Smooth muscle cell (in vitro differentiated cells): Measurements from ENCODE around the gene NAGS. TPM values are rescaled to one million over a fixed set of nuclear protein-coding genes. Genes with fewer than 3 reads are reported as not detected.

Experiments
- DNase-seq: peaks from one replicate; lab custom pipeline; 2025; ENCODE audit not compliant: unreplicated experiment; lab: John Stamatoyannopoulos, UW
- H2AFZ ChIP-seq: fragments of 200-600 bp; sonication (generic); 2 replicates; pipeline ENCODE4 v1.6.0; 2016; ENCODE audit warnings: antibody characterized with exemption, low read depth, mild to moderate bottlenecking
- H3F3A ChIP-seq: fragments of 200-600 bp; sonication (generic); 2 replicates; pipeline ENCODE4 v1.6.0; 2017; ENCODE audit warnings: antibody characterized with exemption, low read depth
- H3K27ac ChIP-seq: fragments of 200-600 bp; sonication (generic); 2 replicates; pipeline ENCODE4 v1.5.1; 2016; ENCODE audit warnings: low read depth, mild to moderate bottlenecking
- H3K27me3 ChIP-seq: fragments of 200-600 bp; sonication (generic); 2 replicates; pipeline ENCODE4 v1.6.1; 2016; ENCODE audit warnings: low read depth, mild to moderate bottlenecking
- H3K36me3 ChIP-seq: fragments of 200-600 bp; sonication (generic); 2 replicates; pipeline ENCODE4 v1.5.1; 2016; ENCODE audit warnings: low read depth
- H3K4me1 ChIP-seq: fragments of 200-600 bp; sonication (generic); 2 replicates; pipeline ENCODE4 v1.5.1; 2016; ENCODE audit warnings: low read depth
- H3K4me2 ChIP-seq: fragments of 200-600 bp; sonication (generic); 2 replicates; pipeline ENCODE4 v1.6.0; 2016; ENCODE audit warnings: mild to moderate bottlenecking
- H3K4me3 ChIP-seq: fragments of 200-600 bp; sonication (generic); 2 replicates; pipeline ENCODE4 v1.5.1; 2016; ENCODE audit warnings: mild to moderate bottlenecking
- H3K79me2 ChIP-seq: fragments of 200-600 bp; sonication (generic); 2 replicates; pipeline ENCODE4 v1.6.0; 2016; ENCODE audit warnings: low read depth, mild to moderate bottlenecking
- H3K9ac ChIP-seq: fragments of 200-600 bp; sonication (generic); 2 replicates; pipeline ENCODE4 v1.6.0; 2016; ENCODE audit warnings: low read depth
- H3K9me3 ChIP-seq: fragments of 200-600 bp; sonication (generic); replicated peaks from 2 replicates; pipeline ENCODE4 v1.5.1; 2016; ENCODE audit warnings: low read depth
- H4K20me1 ChIP-seq: fragments of 200-600 bp; sonication (generic); 2 replicates; pipeline ENCODE4 v1.6.0; 2016; ENCODE audit warnings: low read depth
- CTCF ChIP-seq: fragments of 200-600 bp; sonication (generic); IDR thresholded peaks from 2 replicates; pipeline ENCODE4 v1.5.1; 2017; ENCODE audit warnings: borderline replicate concordance, mild to moderate bottlenecking, antibody characterized with exemption; ENCODE audit not compliant: insufficient read depth, poor library complexity, severe bottlenecking
- WGBS: methylation state at CpG from one replicate; pipeline ENCODE4 v1.1.7; 2016; ENCODE audit warnings: low lambda C conversion rate; 5-methylcytosine and 5-hydroxymethylcytosine counted together
- polyA plus RNA-seq: library from polyadenylated mRNA; unstranded; fragments of >200 nt; fragmentation: Nextera tagmentation; extraction: Ambion mirVana; gene quantifications from 2 replicates; pipeline ENCODE4 v1.2.1, GENCODE V29; 2016
- total RNA-seq: library from RNA; depleted of rRNA; stranded (reverse); fragments of >200 nt; gene quantifications from 2 replicates; pipeline ENCODE4 v1.2.3, GENCODE V29; 2014

NAGS gene
- total and polyA plus RNA-seq, 2 experiments from 2014 or later: 1.3 to 1.5 TPM

- Histone ChIP-seq H3K4me3 (no peak overlapping the region), H3K27me3 (no peaks in the 10 kb centered on the region), H3K27ac (no peak overlapping the region), H3K79me2 (peaks cover 56% of the 10 kb centered on the region), H4K20me1 (peaks cover 63% of the 10 kb centered on the region), H3K4me1 (no peaks in the 10 kb centered on the region), H3K36me3 (peaks cover 7% of the 10 kb centered on the region), H3K9ac (no peak overlapping the region), H3K4me2 (no peak overlapping the region), H2AFZ (no peak overlapping the region), H3K9me3 (no peaks in the 10 kb centered on the region), H3F3A (peaks cover 6% of the 10 kb centered on the region)
- no peak for TF ChIP-seq CTCF
- DNase-seq: no peak
- 95% methylated on average over 3 of the region's 3 CpGs for WGBS
These were observed 34.2 kb downstream of the NAGS start for GRCh38 chr17:44038604-44039011.

- TF ChIP-seq CTCF: no peak
- Histone ChIP-seq H2AFZ (no peak overlapping the region), H3K4me3 (no peak overlapping the region), H3K27ac (peak overlapping the region; percentile 41), H3K9me3 (no peaks in the 10 kb centered on the region), H3K36me3 (peaks cover 7% of the 10 kb centered on the region), H3K9ac (no peak overlapping the region), H3K4me1 (no peaks in the 10 kb centered on the region), H3F3A (peaks cover 8% of the 10 kb centered on the region), H3K4me2 (no peak overlapping the region), H4K20me1 (peaks cover 77% of the 10 kb centered on the region), H3K27me3 (no peaks in the 10 kb centered on the region), H3K79me2 (peaks cover 68% of the 10 kb centered on the region)
- no peak for DNase-seq
- 84% methylated on average over 6 of the region's 6 CpGs for WGBS
These were observed 35.6 kb downstream of the NAGS start for GRCh38 chr17:44039829-44040635.

- no peak overlapping the region for H3K4me3 ChIP-seq
These were observed 38.9 kb downstream of the NAGS start for GRCh38 chr17:44043272-44043696.

More at GRCh38 chr17:44043272-44043696, 38.9 kb downstream of the NAGS start:
- H3K9me3 ChIP-seq: no peaks in the 10 kb centered on the region
- peaks cover 18% of the 10 kb centered on the region for H3F3A ChIP-seq
- H3K79me2 ChIP-seq: peaks cover 88% of the 10 kb centered on the region
- no peak for DNase-seq
- peak overlapping the region; percentile 65 for H3K27ac ChIP-seq
- H3K9ac ChIP-seq: no peak overlapping the region
- H3K36me3 ChIP-seq: no peaks in the 10 kb centered on the region
- H2AFZ ChIP-seq: no peak overlapping the region
- peaks cover 90% of the 10 kb centered on the region for H4K20me1 ChIP-seq
- no peaks in the 10 kb centered on the region for H3K27me3 ChIP-seq
- H3K4me2 ChIP-seq: no peak overlapping the region
- no peaks in the 10 kb centered on the region for H3K4me1 ChIP-seq
- WGBS: 61% methylated on average over 4 of the region's 4 CpGs
- no peak for TF ChIP-seq CTCF
